ENCODE measurements around the gene GFI1B. TPM values are rescaled to one million over a fixed set of nuclear protein-coding genes. Genes with fewer than 3 reads are reported as not detected.
"Not testable (repeated sequence)": the region's sequence is repeated elsewhere in the genome, so short reads cannot be mapped to it uniquely, and the experiment has no call there.

Gene GFI1B
- polyA plus RNA-seq, 1 donor from 2014 or later = not detected

- TF ChIP-seq CTCF (IDR thresholded peaks at IDR 0.05; ENCODE audit: poor library complexity, severe bottlenecking) = no peak
- no peak for TF ChIP-seq SMC3 (conservative IDR thresholded peaks at IDR 0.05; ENCODE audit: poor library complexity)
- no peak for TF ChIP-seq POLR2AphosphoS5 (IDR thresholded peaks at IDR 0.05)
- Histone ChIP-seq H3K4me3 (ENCODE audit: low read length) (no peak overlapping the region), H3F3A (ENCODE audit: insufficient read depth, low read length, poor library complexity, severe bottlenecking) (no peaks in the 10 kb centered on the region), H2AFZ (ENCODE audit: low read depth, low read length) (no peak overlapping the region), H3K9me3 (ENCODE audit: low read length) (no peaks in the 10 kb centered on the region), H3K9me2 (ENCODE audit: insufficient read depth, low read length) (no peaks in the 10 kb centered on the region), H3K36me3 (ENCODE audit: insufficient read depth, low read length) (no peaks in the 10 kb centered on the region), H3K27ac (ENCODE audit: low read length) (no peak overlapping the region), H3K27me3 (ENCODE audit: insufficient read depth, low read depth, low read length) (no peaks in the 10 kb centered on the region), H3K9ac (ENCODE audit: low read length) (no peak overlapping the region), H4K20me1 (ENCODE audit: insufficient read depth) (no peaks in the 10 kb centered on the region), H3K4me2 (ENCODE audit: low read length) (no peak overlapping the region), H3K79me2 (replicated peaks; ENCODE audit: insufficient read depth, low read length) (no peaks in the 10 kb centered on the region)
Measured at GRCh38 chr9:132997591-132997990, 19.1 kb downstream of the GFI1B start.

- not testable (repeated sequence) for H3K79me2 ChIP-seq (replicated peaks; ENCODE audit: insufficient read depth, low read length); H3K36me3 ChIP-seq (ENCODE audit: insufficient read depth, low read length); H3F3A ChIP-seq (ENCODE audit: insufficient read depth, low read length, poor library complexity, severe bottlenecking); H3K27ac ChIP-seq (ENCODE audit: low read length); H3K9me3 ChIP-seq (ENCODE audit: low read length); H4K20me1 ChIP-seq (ENCODE audit: insufficient read depth); H2AFZ ChIP-seq (ENCODE audit: low read depth, low read length); H3K9me2 ChIP-seq (ENCODE audit: insufficient read depth, low read length); H3K9ac ChIP-seq (ENCODE audit: low read length); H3K4me3 ChIP-seq (ENCODE audit: low read length); H3K27me3 ChIP-seq (ENCODE audit: insufficient read depth, low read depth, low read length); H3K4me2 ChIP-seq (ENCODE audit: low read length)
Measured at GRCh38 chr9:132998221-132998620, 19.7 kb downstream of the GFI1B start.

GRCh38 chr9:132998831-132999635 lies 20.5 kb downstream of the GFI1B start:
- H3F3A ChIP-seq (ENCODE audit: insufficient read depth, low read length, poor library complexity, severe bottlenecking) = no peaks in the 10 kb centered on the region
- no peak overlapping the region for H3K27ac ChIP-seq (ENCODE audit: low read length)
- TF ChIP-seq MXI1 (conservative IDR thresholded peaks at IDR 0.05; ENCODE audit: poor library complexity, severe bottlenecking) = no peak
- TF ChIP-seq EZH2 (IDR thresholded peaks at IDR 0.05; ENCODE audit: borderline replicate concordance, insufficient read depth, low read length, poor library complexity, severe bottlenecking) = no peak
- no peak for TF ChIP-seq REST (IDR thresholded peaks at IDR 0.05; ENCODE audit: borderline replicate concordance)
- no peak for TF ChIP-seq RAD21 (conservative IDR thresholded peaks at IDR 0.05)
- TF ChIP-seq SMC3 (conservative IDR thresholded peaks at IDR 0.05; ENCODE audit: poor library complexity) = no peak
- TF ChIP-seq TAF1 (IDR thresholded peaks at IDR 0.05; ENCODE audit: low read depth) = no peak
- TF ChIP-seq POLR2AphosphoS5 (IDR thresholded peaks at IDR 0.05) = no peak
- no peak for TF ChIP-seq CTCF (IDR thresholded peaks at IDR 0.05; ENCODE audit: poor library complexity, severe bottlenecking)
- TF ChIP-seq EP300 (conservative IDR thresholded peaks at IDR 0.05; ENCODE audit: poor library complexity, severe bottlenecking) = no peak
- H3K9me3 ChIP-seq (ENCODE audit: low read length) = no peaks in the 10 kb centered on the region
- H3K27me3 ChIP-seq (ENCODE audit: insufficient read depth, low read depth, low read length) = no peaks in the 10 kb centered on the region
- H3K4me3 ChIP-seq (ENCODE audit: low read length) = no peak overlapping the region
- H3K4me2 ChIP-seq (ENCODE audit: low read length) = no peak overlapping the region
- no peaks in the 10 kb centered on the region for H4K20me1 ChIP-seq (ENCODE audit: insufficient read depth)
- no peaks in the 10 kb centered on the region for H3K9me2 ChIP-seq (ENCODE audit: insufficient read depth, low read length)
- no peaks in the 10 kb centered on the region for H3K36me3 ChIP-seq (ENCODE audit: insufficient read depth, low read length)
- no peak overlapping the region for H3K9ac ChIP-seq (ENCODE audit: low read length)
- H2AFZ ChIP-seq (ENCODE audit: low read depth, low read length) = no peak overlapping the region
- no peaks in the 10 kb centered on the region for H3K79me2 ChIP-seq (replicated peaks; ENCODE audit: insufficient read depth, low read length)
